Mesothelial cell of epicardium (in vitro differentiated cells): ENCODE measurements around the gene ADARB1. TPM values are rescaled to one million over a fixed set of nuclear protein-coding genes. Genes with fewer than 3 reads are reported as not detected.

Source experiments
- DNase-seq, 2 experiments: peaks; one replicate each; pipeline ENCODE4 v3.0.0; 2021; ENCODE audit warnings: low spot score in 2 of 2; ENCODE audit not compliant: unreplicated experiment in 2 of 2
- H3K27ac Mint-ChIP-seq: 2 replicates; pipeline ENCODE4 v1.8.0; 2021; ENCODE audit warnings: mixed read lengths
- H3K27me3 Mint-ChIP-seq: 2 replicates; pipeline ENCODE4 v1.8.0; 2021; ENCODE audit warnings: low read depth, mixed read lengths
- H3K36me3 Mint-ChIP-seq: 2 replicates; pipeline ENCODE4 v1.8.0; 2021; ENCODE audit warnings: mixed read lengths
- H3K4me1 Mint-ChIP-seq: 2 replicates; pipeline ENCODE4 v1.8.0; 2021; ENCODE audit warnings: mixed read lengths
- H3K4me3 Mint-ChIP-seq: 2 replicates; pipeline ENCODE4 v1.8.0; 2021; ENCODE audit warnings: mild to moderate bottlenecking, moderate library complexity, mixed read lengths
- H3K9me3 Mint-ChIP-seq: 2 replicates; pipeline ENCODE4 v1.8.0; 2021; ENCODE audit warnings: mixed read lengths
- CTCF ChIP-seq: fragments of 200-600 bp; sonication (generic); IDR thresholded peaks from one replicate; pipeline ENCODE4 v1.5.0; 2021; ENCODE audit warnings: antibody characterized with exemption; ENCODE audit not compliant: unreplicated experiment
- total RNA-seq: library from RNA; stranded (reverse); gene quantifications from 3 replicates; pipeline ENCODE4 v1.2.1, GENCODE V29; 2021

ADARB1 gene
- total RNA-seq, 1 donor from 2014 or later = 26.5 TPM

- no peaks in the 10 kb centered on the region for H3K9me3 Mint-ChIP-seq
- no peak for DNase-seq
These were observed 17.4 kb downstream of the ADARB1 start for GRCh38 chr21:45091550-45092322.

GRCh38 chr21:45093035-45093532 lies 18.7 kb downstream of the ADARB1 start:
- H3K4me3 Mint-ChIP-seq = no peak overlapping the region
- TF ChIP-seq CTCF = no peak
- H3K4me1 Mint-ChIP-seq = peaks cover 11% of the 10 kb centered on the region
- no peaks in the 10 kb centered on the region for H3K9me3 Mint-ChIP-seq
- no peak for DNase-seq
- no peaks in the 10 kb centered on the region for H3K36me3 Mint-ChIP-seq
- no peak overlapping the region for H3K27ac Mint-ChIP-seq
- no peaks in the 10 kb centered on the region for H3K27me3 Mint-ChIP-seq

More at GRCh38 chr21:45091550-45092322, 17.4 kb downstream of the ADARB1 start:
- Mint-ChIP-seq H3K27me3 (no peaks in the 10 kb centered on the region), H3K4me1 (peaks cover 11% of the 10 kb centered on the region), H3K36me3 (no peaks in the 10 kb centered on the region), H3K4me3 (no peak overlapping the region), H3K27ac (no peak overlapping the region)
- TF ChIP-seq CTCF = no peak

- Mint-ChIP-seq H3K4me3 (no peak overlapping the region), H3K27ac (no peak overlapping the region), H3K27me3 (no peaks in the 10 kb centered on the region), H3K4me1 (peaks cover 11% of the 10 kb centered on the region), H3K36me3 (no peaks in the 10 kb centered on the region), H3K9me3 (no peaks in the 10 kb centered on the region)
- DNase-seq = no peak
- no peak for TF ChIP-seq CTCF
These were observed 20.0 kb downstream of the ADARB1 start for GRCh38 chr21:45094412-45094811.

GRCh38 chr21:45095505-45095904 lies 21.1 kb downstream of the ADARB1 start:
- Mint-ChIP-seq H3K36me3 (no peaks in the 10 kb centered on the region), H3K27ac (no peak overlapping the region), H3K9me3 (no peaks in the 10 kb centered on the region), H3K4me3 (no peak overlapping the region), H3K4me1 (peaks cover 11% of the 10 kb centered on the region), H3K27me3 (no peaks in the 10 kb centered on the region)
- DNase-seq = no peak
- no peak for TF ChIP-seq CTCF

- Mint-ChIP-seq H3K27me3 (no peaks in the 10 kb centered on the region), H3K4me1 (peaks cover 8% of the 10 kb centered on the region), H3K36me3 (no peaks in the 10 kb centered on the region), H3K4me3 (no peak overlapping the region), H3K9me3 (no peaks in the 10 kb centered on the region), H3K27ac (no peak overlapping the region)
- no peak for DNase-seq
- TF ChIP-seq CTCF = no peak
These were observed 21.8 kb downstream of the ADARB1 start for GRCh38 chr21:45096217-45096616.
